GM18951 (cell line): ENCODE data around the gene SLC39A7.

Experiments used
- POLR2A ChIP-seq: IDR thresholded peaks from 4 replicates; pipeline ENCODE4 v1.6.1; 2011; ENCODE audit warnings: mild to moderate bottlenecking; ENCODE audit not compliant: insufficient read length, insufficient read depth; ENCODE audit errors: extremely low read depth
- in situ Hi-C: fragments of 300-500 bp; cut with MboI; formaldehyde crosslinking; loops from one replicate; pipeline ENCODE4 v1.12.0; 2022; ENCODE audit warnings: low sequenced_read_pairs, mixed read lengths, inconsistent platforms; ENCODE audit not compliant: unreplicated experiment

SLC39A7 gene

DNA sequence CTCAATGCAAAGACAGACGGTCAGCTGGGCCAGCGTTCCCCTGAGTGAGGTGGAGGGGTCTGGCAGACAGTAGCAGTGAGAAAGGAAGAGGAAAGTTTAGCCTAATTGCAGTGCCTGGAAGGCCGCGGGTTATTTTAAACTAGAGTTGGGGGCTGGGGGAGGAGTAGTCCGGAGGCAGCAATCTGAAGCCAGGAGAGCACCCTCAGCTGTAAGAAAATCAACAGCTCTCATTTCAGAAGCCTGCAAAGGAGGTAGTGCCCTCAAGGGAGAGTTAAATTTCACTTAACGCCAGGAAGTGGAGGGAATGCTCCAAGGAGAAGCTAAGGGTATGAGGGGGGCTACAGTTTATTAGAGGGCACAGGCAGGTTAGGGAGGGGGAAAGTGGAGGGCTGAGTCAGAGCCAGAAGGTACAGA lies 34.6 kb downstream of the SLC39A7 start:
- no peak for TF ChIP-seq POLR2A
- in situ Hi-C loops = no loop called here

DNA sequence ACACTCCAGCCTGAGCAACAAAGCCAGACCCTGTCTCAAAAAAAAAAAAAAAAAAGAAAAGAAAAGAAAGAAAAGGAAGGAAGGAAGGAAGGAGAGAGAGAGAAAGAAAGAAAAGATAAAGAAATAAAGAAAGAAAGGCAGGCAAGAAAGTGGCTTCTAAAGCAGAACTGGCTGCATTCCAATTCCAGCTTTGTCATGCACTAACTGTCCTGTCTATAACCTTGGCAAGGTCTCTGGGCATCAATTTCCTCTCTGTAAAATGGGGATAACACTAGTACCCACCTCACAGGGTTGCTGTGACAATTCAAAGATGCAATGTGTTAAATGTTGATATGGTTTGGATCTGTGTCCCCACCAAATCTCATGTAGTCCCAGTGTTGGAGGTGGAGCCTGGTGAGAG lies 35.7 kb downstream of the SLC39A7 start:
- no peak for TF ChIP-seq POLR2A
- in situ Hi-C loops = no loop called here

DNA sequence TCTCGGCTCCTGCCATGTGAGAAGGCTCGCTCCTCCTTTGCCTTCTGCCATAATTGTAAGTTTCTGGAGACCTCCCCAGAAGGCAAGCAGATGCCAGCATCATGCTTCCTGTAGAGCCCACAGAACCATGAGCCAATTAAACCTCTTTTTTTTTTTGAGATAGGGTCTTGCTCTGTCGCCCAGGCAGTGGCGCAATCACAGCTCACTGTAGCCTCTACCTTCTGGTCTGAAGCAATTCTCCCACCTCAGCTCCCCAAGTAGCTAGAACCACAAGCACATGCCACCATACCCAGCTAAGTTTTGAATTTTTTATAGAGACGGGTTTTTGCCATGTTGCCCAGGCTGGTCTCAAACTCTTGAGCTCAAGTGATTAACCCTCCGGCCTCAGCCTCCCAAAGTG lies 36.2 kb downstream of the SLC39A7 start:
- no peak for TF ChIP-seq POLR2A
- in situ Hi-C loops = no loop called here

DNA sequence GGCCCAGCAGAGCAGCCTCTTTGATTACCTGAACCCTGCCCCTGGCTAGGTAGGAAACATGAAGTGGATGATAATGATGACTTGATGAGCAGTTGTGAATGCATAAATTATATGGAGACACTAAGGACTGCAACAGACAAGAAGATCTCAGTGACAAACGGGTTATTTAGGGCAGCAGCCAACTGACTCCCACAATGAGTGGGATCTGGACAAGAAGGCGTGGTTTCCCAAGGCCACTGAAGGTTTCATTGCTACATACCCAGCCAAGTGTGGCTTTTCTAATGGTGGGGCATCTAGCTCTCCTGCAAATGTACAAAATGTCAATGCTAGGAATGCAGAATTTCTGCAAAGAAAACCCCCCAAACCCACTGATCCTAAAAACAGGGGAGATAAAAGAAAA lies 37.1 kb downstream of the SLC39A7 start:
- in situ Hi-C loops = no loop called here
- TF ChIP-seq POLR2A = no peak

DNA sequence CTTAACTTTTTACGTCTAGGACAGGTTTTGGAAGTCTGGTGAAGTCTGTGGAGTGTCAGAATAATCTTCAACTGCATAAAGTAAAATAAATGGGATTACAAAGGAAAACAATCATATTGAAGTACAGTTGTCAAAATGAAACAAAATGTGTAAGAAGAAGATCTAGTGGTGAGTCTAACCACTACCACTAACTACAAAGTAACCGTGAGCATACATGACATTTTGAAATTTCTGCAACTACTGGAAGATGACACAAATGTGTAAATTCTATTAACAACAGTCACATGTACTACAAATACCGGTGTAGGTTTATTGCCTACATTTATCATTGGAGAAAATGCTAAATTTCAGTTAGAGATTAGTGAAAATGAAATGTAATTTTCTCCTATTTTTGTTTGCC lies 41.3 kb downstream of the SLC39A7 start:
- in situ Hi-C loops = no loop called here
- no peak for TF ChIP-seq POLR2A

DNA sequence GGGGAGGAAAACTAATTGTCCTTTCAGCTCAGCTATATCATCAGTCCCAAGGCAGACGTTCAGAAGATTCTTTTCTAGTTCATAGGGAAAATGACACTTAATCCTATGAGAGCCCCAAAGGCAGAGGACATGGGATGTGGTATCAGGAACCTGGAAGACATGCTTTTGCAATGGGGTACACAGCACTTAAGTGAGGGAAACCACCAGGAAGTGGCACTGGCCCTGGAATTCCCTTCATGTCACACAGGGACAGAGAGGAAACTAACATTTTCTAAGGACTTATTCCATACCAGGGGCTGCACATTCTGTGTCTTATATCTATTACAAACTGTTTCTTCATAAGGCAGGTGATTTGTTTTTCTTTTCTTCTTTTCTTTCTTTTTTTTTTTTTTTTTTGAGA lies 42.8 kb downstream of the SLC39A7 start:
- TF ChIP-seq POLR2A = no peak
- in situ Hi-C loops = no loop called here

DNA sequence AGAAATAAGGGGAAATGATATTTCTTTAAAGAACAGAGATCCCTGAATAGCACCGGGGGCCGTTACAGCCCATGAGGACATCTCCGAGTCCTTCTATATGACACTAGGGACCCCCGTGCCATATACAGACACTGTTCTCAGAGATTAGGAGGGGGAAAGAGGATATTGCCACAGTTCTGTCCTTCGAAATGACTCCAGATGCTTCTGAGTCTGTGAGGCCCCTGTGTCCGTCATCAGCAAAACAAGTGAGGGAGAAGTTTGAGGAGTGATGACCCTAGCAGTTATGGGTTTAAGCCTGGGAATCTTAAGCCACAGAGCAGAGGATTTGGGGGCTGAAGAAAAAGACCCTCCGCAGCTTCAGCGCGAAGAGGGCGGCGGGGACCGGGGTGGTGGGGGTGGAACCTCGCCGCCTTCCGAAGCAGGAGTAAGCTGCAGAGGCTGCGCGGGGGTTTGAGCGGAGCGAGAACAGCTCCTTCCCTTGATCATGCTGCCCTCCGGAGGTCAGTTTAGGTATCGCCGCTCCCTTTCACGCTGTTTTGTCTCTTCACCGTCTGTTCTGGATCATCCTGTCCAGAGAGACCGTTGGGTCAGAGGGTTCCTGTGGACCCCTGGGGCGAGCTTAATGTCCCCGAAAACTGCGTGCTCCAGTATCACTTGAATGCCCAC lies 47.4 kb downstream of the SLC39A7 start:
- TF ChIP-seq POLR2A = no peak
- in situ Hi-C loops = no loop called here

DNA sequence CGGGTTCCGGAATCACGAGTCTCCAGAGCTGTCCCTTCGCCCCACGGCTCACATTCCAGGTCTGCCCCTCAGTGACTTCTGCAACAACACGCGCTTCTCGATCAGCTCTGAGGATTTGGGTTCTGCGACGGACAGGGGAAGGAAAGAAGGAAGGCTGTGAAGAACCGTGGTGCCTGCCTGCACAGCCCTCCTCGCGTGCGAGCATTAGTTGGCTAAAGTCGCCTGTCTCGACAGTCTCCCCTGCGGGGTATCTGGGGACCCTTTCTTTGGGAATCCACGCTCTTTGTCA lies 47.9 kb downstream of the SLC39A7 start:
- in situ Hi-C loops = no loop called here
- no peak for TF ChIP-seq POLR2A

DNA sequence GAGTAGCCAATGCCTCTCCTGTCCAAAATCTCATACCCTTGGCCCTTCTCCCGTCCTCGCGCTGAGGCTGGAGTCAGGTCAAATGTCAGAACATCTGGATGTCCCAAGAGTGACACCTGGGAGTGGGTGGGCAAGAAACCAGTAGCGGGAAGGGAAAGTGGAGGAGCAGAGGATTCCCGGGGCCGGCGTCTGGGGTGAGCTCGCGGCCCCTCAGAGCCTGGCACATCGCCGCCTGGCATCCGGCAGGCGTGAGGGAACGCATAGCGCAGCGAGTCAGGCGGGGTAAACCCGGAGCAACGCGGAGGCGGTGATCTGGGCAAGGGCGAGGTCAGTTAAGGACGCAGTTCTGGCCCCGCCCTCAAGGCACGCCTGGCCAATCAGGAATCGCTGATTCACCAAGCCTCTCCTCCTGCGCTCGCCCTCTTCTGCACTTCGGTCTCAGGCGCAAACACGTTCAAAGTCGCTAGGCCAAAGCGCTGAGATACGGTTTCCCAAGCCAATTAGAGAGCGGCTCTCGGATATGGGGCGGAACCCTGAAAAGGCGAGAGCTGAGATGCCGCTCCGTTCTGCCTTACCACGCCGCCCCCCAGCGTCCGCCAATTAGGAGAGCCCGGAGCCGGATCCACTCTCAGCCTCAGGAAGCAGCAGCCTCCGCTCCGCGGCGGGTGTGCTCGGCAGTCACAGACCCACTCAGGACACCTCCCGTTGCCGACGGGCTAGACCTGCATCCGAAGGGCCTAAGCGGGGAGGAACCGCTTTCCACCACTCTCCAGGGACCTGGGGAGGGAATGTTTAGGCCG lies 48.5 kb downstream of the SLC39A7 start:
- in situ Hi-C loops = no loop called here
- peak; percentile 95 for TF ChIP-seq POLR2A

DNA sequence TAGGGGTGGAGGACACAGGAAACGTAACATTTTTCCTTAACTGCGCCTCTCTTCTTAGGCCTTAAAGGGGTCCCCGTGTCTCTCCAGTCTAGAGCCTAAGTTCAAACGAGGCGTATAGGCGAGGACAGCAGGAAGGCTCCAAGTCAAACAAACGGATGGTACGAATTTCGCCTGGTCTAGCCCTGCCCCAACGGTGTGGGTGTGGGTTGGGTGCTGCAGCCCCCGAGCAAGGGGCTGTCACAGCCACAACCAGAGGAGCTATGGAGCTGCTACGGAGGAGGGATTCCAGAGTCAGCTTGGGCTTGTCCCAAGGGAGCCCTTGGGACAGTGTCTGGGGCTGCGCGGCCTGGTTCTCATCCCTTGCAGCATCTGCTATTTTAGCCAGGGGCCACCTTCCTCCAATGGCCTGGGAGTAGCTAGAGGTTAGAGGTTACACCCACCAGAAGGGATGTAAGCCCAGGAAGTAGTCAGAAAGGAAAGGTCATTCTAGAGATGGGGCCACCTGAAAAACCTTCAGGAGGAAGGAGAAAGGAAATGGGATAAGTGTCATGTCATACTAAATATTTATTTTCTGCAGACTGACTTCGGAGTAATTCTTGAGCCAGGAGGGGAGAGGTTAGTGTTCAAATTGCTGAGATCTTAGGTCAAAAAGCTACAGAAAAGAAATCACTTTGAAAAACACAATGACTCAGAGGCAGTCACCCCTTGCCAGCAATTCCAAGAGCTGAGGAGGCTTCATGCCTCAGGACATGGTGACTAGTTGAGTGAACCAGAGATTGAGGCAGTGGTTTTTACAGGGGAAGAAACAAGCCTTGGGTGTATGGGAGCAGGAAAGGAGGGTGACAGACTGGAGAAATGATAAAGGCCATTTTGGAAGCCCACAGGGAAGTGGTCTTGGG lies 49.3 kb downstream of the SLC39A7 start:
- no peak for TF ChIP-seq POLR2A
- in situ Hi-C loops = loop anchor here (5.0 kb wide), 1 partner anchor 88 kb away; no protein-coding TSS in a partner anchor

DNA sequence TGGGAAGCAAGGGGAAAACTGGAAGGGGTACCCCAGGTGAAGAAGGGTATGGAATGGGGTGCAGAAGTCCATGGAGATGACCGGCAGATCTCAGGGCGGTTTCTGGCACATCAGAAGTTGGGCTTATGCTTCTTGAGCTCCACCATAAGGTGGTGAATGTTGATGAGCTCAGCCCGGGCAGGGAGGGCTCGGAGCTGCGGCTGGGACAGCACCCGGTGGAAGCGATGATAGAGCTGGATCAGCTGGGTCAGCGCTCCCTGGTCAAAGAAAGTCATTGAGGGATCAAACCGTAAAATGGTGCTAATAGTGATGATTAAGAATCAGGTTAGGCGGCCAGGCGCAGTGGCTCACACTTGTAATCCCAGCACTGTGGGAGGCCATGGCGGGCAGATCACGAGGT lies 50.1 kb downstream of the SLC39A7 start:
- TF ChIP-seq POLR2A = no peak
- in situ Hi-C loops = loop anchor here (5.0 kb wide), 1 partner anchor 88 kb away; no protein-coding TSS in a partner anchor

DNA sequence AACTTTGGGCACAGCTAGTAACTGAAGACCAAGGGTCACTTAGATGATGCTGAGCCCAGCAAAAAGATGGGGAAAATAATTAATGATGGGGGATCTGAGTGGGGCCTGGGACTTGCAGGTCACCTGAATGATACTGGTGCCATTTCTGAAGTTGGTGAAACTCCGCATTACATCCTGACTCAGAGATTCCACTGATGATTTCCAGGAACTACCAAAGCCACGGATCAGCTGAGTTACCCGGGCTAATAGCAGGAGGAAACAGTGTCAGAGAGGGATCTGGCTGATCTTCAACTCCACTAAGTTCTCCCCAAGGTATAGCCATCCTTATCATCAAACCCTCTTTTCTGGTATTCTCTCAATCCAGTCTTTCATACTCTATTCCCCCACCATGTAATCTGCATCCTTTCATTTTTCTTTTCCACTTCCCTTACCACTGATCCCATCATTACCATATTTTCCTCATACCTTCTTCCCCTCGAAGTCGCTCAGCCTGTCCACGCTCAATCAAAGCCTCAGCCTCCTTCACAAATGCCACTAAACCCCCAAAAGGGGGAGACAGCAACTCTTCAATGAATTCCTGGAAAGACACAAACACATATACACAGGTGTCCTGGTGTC lies 50.8 kb downstream of the SLC39A7 start:
- in situ Hi-C loops = loop anchor here (5.0 kb wide), 1 partner anchor 89 kb away; no protein-coding TSS in a partner anchor
- no peak for TF ChIP-seq POLR2A

DNA sequence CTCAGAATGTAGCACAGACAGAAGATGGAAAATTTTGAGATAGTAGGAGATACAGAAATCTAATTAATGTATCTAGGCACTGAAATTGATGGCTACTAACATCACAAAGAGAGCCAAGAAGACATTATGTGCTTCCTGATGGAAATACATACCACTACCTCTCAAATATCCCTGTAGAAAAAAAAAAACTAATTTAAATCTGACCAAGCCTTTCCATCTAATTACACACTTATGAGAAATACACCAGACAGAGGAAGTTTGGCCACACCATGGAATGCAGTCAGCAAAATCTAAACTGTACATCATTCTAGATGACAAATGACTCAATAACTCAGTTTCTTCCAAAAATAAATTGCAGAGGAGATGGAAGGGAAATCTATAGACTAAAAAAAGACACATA lies 52.1 kb downstream of the SLC39A7 start:
- in situ Hi-C loops = loop anchor here (5.0 kb wide), 1 partner anchor 90 kb away; no protein-coding TSS in a partner anchor
- TF ChIP-seq POLR2A = no peak
